ENCODE measurements around the gene TMEM150A.

Gene TMEM150A

GRCh38 chr2:85602476-85603234 is at the start of gene TMEM150A:
TMEM150A (minus strand) TSS chr2:85602698; CDS start chr2:85601948, 750 bp downstream.
- in situ Hi-C loops (cut with HindIII; ENCODE audit: low sequenced_read_pairs): no loop called here
- peak; percentile 92 for DNase-seq (ENCODE audit: low read depth, low spot score)

GRCh38 chr2:85652056-85652455 is 49.6 kb upstream of the TMEM150A start:
- TF ChIP-seq CTCF (IDR thresholded peaks at IDR 0.05; ENCODE audit: low read depth, low read length): no peak

More at GRCh38 chr2:85602476-85603234, at the start of gene TMEM150A:
- peak within 1 kb of the TSS; percentile 80 for H3K4me3 ChIP-seq (ENCODE audit: low read depth, low read length)
- peak; percentile 13 for TF ChIP-seq CTCF (IDR thresholded peaks at IDR 0.05; ENCODE audit: low read depth, low read length)

GRCh38 chr2:85651097-85651496 is 48.6 kb upstream of the TMEM150A start:
- no peak overlapping the region for H3K4me3 ChIP-seq (ENCODE audit: low read depth, low read length)
- TF ChIP-seq CTCF (IDR thresholded peaks at IDR 0.05; ENCODE audit: low read depth, low read length): no peak
- in situ Hi-C loops (cut with HindIII; ENCODE audit: low sequenced_read_pairs): no loop called here
- DNase-seq (ENCODE audit: low read depth, low spot score): no peak

More at GRCh38 chr2:85652056-85652455, 49.6 kb upstream of the TMEM150A start:
- no peak overlapping the region for H3K4me3 ChIP-seq (ENCODE audit: low read depth, low read length)
- in situ Hi-C loops (cut with HindIII; ENCODE audit: low sequenced_read_pairs): no loop called here
- DNase-seq (ENCODE audit: low read depth, low spot score): no peak

GRCh38 chr2:85650456-85650855 is 48.0 kb upstream of the TMEM150A start:
- in situ Hi-C loops (cut with HindIII; ENCODE audit: low sequenced_read_pairs): no loop called here
- DNase-seq (ENCODE audit: low read depth, low spot score): no peak
- no peak for TF ChIP-seq CTCF (IDR thresholded peaks at IDR 0.05; ENCODE audit: low read depth, low read length)
- no peak overlapping the region for H3K4me3 ChIP-seq (ENCODE audit: low read depth, low read length)

- no peak for DNase-seq (ENCODE audit: low read depth, low spot score)
- no peak overlapping the region for H3K4me3 ChIP-seq (ENCODE audit: low read depth, low read length)
- no peak for TF ChIP-seq CTCF (IDR thresholded peaks at IDR 0.05; ENCODE audit: low read depth, low read length)
- in situ Hi-C loops (cut with HindIII; ENCODE audit: low sequenced_read_pairs): no loop called here
Measured at GRCh38 chr2:85649201-85650190, 47.0 kb upstream of the TMEM150A start.

- in situ Hi-C loops (cut with HindIII; ENCODE audit: low sequenced_read_pairs): no loop called here
- H3K4me3 ChIP-seq (ENCODE audit: low read depth, low read length): no peak overlapping the region
- peak; percentile 58 for DNase-seq (ENCODE audit: low read depth, low spot score)
- peak; percentile 59 for TF ChIP-seq CTCF (IDR thresholded peaks at IDR 0.05; ENCODE audit: low read depth, low read length)
Measured at GRCh38 chr2:85648619-85649018, 46.1 kb upstream of the TMEM150A start.

Measured in astrocyte of the spinal cord (primary cell).